Astrocyte (in vitro differentiated cells and primary cell): ENCODE measurements around the gene PSMB3.

Source experiments
- EZH2 ChIP-seq: IDR thresholded peaks from 2 replicates; pipeline ENCODE4 v1.6.1; 2012; ENCODE audit warnings: mild to moderate bottlenecking, low read length, inconsistent platforms; ENCODE audit not compliant: insufficient read depth
- TF ChIP-seq, protein P1 (sequence below): IDR thresholded peaks from 2 replicates; pipeline ENCODE4 v1.5.1; 2011; ENCODE audit warnings: low read depth, mild to moderate bottlenecking, inconsistent platforms, low read length, moderate library complexity; ENCODE audit not compliant: insufficient read depth

DNA sequence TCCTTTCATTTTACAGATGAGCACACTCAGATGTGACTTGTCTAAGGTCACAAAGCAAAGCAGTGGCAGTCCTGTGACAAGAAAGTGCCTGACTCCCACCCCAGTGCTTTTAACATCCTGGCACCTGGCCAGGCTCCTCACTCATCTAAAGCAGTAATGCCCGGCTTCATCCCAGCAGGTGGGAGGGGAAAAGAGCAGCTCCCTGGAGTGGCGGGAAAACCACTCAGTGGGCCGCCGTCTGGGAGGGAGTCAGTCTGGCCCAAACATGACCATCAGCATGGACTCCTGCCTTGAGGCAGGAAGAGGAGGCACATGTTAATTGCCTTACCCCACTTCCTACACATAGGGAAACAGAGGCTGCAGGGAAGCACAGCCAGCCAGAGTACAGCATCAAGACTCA is 7.0 kb upstream of the PSMB3 start:
- TF ChIP-seq EZH2, result no peak
- TF ChIP-seq, protein P1, sequence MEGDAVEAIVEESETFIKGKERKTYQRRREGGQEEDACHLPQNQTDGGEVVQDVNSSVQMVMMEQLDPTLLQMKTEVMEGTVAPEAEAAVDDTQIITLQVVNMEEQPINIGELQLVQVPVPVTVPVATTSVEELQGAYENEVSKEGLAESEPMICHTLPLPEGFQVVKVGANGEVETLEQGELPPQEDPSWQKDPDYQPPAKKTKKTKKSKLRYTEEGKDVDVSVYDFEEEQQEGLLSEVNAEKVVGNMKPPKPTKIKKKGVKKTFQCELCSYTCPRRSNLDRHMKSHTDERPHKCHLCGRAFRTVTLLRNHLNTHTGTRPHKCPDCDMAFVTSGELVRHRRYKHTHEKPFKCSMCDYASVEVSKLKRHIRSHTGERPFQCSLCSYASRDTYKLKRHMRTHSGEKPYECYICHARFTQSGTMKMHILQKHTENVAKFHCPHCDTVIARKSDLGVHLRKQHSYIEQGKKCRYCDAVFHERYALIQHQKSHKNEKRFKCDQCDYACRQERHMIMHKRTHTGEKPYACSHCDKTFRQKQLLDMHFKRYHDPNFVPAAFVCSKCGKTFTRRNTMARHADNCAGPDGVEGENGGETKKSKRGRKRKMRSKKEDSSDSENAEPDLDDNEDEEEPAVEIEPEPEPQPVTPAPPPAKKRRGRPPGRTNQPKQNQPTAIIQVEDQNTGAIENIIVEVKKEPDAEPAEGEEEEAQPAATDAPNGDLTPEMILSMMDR, result no peak
